GM18951 (cell line): Measurements from ENCODE around the gene SLC35B2.
A peak's percentile ranks its signal among the peaks of the same experiment; 100 is the strongest.

Experiments used
- POLR2A ChIP-seq: IDR thresholded peaks from 4 replicates; pipeline ENCODE4 v1.6.1; 2011; ENCODE audit warnings: mild to moderate bottlenecking; ENCODE audit not compliant: insufficient read length, insufficient read depth; ENCODE audit errors: extremely low read depth
- in situ Hi-C: fragments of 300-500 bp; cut with MboI; formaldehyde crosslinking; loops from one replicate; pipeline ENCODE4 v1.12.0; 2022; ENCODE audit warnings: low sequenced_read_pairs, mixed read lengths, inconsistent platforms; ENCODE audit not compliant: unreplicated experiment

The SLC35B2 gene

GRCh38 chr6:44251576-44252524 lies 5.5 kb downstream of the SLC35B2 start:
- TF ChIP-seq POLR2A, result no peak
- in situ Hi-C loops, result no loop called here

GRCh38 chr6:44250718-44251123 lies 6.6 kb downstream of the SLC35B2 start:
- in situ Hi-C loops, result no loop called here
- no peak for TF ChIP-seq POLR2A

GRCh38 chr6:44250067-44250717 lies 7.1 kb downstream of the SLC35B2 start:
- in situ Hi-C loops, result no loop called here
- no peak for TF ChIP-seq POLR2A

GRCh38 chr6:44249082-44249748 lies 8.1 kb downstream of the SLC35B2 start:
- in situ Hi-C loops, result no loop called here
- TF ChIP-seq POLR2A, result no peak

- in situ Hi-C loops, result no loop called here
These were observed 8.7 kb downstream of the SLC35B2 start for GRCh38 chr6:44248579-44248978.

GRCh38 chr6:44247338-44248302 lies 9.7 kb downstream of the SLC35B2 start:
- in situ Hi-C loops, result no loop called here
- no peak for TF ChIP-seq POLR2A

More at GRCh38 chr6:44248579-44248978, 8.7 kb downstream of the SLC35B2 start:
- no peak for TF ChIP-seq POLR2A

GRCh38 chr6:44246663-44247337 lies 10.5 kb downstream of the SLC35B2 start, which contains the start of gene HSP90AB1:
Gene HSP90AB1 (plus strand): TSS chr6:44247101. CDS start chr6:44248630, 1,529 bp downstream.
- in situ Hi-C loops, result no loop called here
- peak; percentile 100 for TF ChIP-seq POLR2A

- peak; percentile 50 for TF ChIP-seq POLR2A
- in situ Hi-C loops, result no loop called here
These were observed 11.2 kb downstream of the SLC35B2 start for GRCh38 chr6:44245912-44246662.

- in situ Hi-C loops, result no loop called here
- TF ChIP-seq POLR2A, result no peak
These were observed 11.9 kb downstream of the SLC35B2 start for GRCh38 chr6:44245391-44245911.

- no peak for TF ChIP-seq POLR2A
- in situ Hi-C loops, result no loop called here
These were observed 14.0 kb downstream of the SLC35B2 start for GRCh38 chr6:44243345-44243744.
